NCI-H1436 treated with DMSO at 0.1 percent for 48 hours (cell line): ENCODE data around the gene RPS6KC1.
"Not testable (repeated sequence)": the region's sequence is repeated elsewhere in the genome, so short reads cannot be mapped to it uniquely, and the experiment has no call there.

Experiments used
- DNase-seq: peaks from one replicate; lab custom pipeline; 2025; lab: John Stamatoyannopoulos, UW

The RPS6KC1 gene

DNA sequence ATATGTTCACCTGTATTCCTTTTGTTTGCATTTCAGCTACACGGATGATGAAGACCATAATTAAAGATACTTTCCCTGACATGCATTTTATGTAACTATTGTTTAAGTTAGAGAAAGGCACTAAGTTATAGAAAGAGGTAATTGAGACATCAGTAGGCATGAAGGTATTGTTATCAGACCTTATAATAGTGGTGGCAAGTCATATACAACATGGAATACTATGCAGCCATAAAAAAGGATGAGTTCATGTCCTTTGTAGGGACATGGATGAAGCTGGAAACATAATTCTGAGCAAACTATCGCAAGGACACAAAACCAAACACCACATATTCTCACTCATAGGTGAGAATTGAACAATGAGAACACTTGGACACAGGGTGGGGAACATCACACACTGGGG, 109.4 kb downstream of the RPS6KC1 start:
- DNase-seq: not testable (repeated sequence)

- DNase-seq: no peak
Measured at GRCh38 chr1:213162338-213162737, 111.3 kb downstream of the RPS6KC1 start.

- DNase-seq: no peak
Measured at GRCh38 chr1:213162862-213163261, 111.8 kb downstream of the RPS6KC1 start.

GRCh38 chr1:213163278-213163711, 112.3 kb downstream of the RPS6KC1 start:
- DNase-seq: no peak

GRCh38 chr1:213164561-213164960, 113.5 kb downstream of the RPS6KC1 start:
- DNase-seq: no peak

- DNase-seq: no peak
Measured at GRCh38 chr1:213166852-213167251, 115.8 kb downstream of the RPS6KC1 start.

DNA sequence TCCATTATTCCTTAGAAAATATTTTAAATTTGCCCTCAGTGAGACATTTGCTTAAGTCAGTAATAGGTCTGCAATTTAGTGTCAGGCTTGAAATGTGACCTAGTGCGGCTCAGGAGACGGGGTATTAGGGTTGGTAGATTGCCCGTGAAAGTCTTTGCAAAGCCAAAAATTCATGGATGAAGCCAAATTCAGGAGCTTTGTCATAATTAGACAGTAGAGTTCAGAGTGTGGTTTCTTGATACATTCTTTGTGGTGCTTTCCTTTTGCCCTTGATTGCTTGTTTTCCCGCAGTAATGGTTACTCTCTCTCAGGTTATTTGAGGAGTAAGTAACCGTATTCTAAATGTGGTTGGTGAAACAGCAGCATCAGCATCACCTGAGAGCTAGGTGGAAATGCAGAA, 120.7 kb downstream of the RPS6KC1 start:
- no peak for DNase-seq

DNA sequence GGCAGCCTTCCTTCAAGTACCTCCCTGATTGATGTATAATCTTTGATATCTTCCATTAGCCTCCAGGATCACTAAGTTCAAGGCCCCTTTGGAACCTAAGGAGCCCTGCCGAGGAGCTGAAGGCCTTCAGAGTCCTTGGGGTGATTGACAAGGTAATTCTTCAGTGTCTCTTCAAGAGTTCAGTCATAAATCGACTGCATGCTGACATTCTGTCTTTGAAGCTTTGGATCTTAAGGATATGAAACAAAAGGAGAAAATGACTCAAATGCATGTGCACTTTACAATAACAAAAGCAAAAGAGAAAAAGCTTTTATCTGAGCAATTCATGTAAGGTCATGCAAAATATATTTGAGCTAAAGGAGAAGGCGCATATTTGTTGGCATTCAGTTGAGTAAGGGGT, 125.3 kb downstream of the RPS6KC1 start:
- DNase-seq: no peak

DNA sequence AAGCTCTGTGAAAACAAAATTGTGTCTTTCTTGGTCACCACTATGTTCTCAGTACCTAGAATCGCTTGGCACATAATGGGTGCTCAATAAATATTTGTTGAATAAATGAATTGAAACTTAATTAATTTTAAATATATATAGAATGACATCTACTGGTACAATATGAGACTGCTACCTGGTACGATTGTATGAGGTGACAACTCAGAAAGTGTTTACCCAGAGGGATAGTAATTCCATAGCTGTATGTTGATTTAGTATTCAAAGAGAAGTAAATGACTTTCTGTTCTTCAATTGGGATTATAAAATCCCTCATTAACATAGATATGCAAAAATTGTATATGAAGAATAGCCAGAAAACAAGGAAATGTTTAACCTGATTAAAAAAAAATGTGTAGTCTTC, 128.7 kb downstream of the RPS6KC1 start:
- no peak for DNase-seq

DNA sequence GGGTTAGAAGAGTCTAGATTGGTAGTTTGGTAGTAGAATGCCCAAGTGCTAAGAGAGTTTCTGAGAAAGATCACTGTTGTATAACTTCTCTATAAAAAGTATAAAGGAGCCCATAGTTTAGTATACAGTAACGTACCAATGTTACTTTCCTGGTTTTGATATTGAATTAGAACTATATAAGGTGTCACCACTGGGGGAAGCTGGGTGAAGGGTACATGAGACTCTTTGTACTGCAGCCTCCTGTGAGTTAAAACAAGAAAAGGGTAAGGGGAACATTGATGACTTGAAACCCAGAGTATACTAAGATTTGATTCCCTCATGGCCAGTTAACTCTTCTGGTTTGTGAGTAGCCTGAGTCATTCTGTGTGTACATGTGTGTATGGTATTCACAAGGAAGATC, 129.8 kb downstream of the RPS6KC1 start:
- no peak for DNase-seq

DNA sequence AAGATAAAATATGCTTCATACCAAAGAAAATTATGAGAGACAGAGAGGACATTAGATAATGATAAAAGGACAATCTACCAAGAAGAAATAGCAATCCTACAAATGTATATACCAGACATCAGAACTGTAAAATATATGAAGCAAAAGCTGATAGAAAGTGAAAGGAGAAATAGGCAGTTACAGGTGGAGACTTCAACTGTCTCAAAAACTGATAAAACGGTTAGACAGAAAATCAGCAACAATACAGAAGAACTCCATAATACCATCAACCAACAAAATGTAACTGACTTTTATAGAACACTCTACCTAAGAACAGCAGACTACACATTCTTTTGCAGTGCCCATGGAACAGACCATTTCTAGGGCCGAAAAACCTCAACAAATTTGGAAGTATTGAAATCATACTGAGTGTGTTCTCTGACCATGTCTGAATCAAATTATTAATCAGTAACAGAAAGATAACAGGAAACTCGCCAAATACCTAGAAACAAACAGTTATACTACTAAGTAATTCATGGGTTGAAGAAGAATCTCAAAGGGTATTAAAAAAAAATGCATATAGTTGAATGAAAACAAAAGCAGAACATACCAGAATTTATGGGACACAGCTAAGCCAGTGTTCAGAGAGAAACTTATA, 132.1 kb downstream of the RPS6KC1 start:
- DNase-seq: no peak

DNA sequence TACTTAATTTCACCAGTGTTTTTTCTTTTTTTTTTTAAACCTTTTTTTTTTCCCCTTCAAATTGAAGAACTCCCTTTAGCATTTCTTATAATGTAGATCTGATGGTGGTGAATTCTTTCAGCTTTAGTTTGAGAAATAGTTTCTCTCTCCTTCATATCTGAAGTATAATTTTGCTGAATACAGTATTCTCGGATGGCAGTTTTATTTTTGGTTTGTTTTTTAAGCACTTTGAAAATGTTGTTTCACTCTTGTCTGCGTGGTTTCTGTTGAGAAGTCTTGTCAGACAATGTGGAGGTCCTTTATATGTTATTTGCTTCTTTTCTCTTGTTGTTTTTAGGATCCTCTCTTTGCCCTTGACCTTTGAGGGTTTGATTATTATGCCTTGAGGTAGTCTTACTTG, 135.1 kb downstream of the RPS6KC1 start:
- no peak for DNase-seq

GRCh38 chr1:213192026-213192425, 141.0 kb downstream of the RPS6KC1 start:
- no peak for DNase-seq

- DNase-seq: no peak
Measured at GRCh38 chr1:213194383-213194782, 143.3 kb downstream of the RPS6KC1 start.

DNA sequence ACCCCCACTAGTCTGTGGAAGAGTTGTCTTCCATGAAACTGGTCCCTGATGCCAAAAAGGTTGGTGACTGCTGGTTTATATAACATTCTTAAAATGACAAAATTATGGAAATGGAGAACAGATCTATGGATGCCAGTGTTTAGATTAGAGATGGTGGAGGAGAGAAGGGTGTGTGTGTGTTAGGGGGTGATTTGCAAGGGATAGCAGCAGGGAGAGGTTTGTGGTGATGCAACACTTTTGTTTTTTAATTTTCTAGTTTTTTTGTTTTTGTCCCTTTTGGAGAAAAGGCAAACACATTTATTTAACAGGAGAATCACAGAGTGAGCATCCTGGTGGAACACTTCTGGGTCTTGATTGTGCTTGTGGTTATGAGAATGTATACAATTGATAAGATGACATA, 143.8 kb downstream of the RPS6KC1 start:
- no peak for DNase-seq

DNA sequence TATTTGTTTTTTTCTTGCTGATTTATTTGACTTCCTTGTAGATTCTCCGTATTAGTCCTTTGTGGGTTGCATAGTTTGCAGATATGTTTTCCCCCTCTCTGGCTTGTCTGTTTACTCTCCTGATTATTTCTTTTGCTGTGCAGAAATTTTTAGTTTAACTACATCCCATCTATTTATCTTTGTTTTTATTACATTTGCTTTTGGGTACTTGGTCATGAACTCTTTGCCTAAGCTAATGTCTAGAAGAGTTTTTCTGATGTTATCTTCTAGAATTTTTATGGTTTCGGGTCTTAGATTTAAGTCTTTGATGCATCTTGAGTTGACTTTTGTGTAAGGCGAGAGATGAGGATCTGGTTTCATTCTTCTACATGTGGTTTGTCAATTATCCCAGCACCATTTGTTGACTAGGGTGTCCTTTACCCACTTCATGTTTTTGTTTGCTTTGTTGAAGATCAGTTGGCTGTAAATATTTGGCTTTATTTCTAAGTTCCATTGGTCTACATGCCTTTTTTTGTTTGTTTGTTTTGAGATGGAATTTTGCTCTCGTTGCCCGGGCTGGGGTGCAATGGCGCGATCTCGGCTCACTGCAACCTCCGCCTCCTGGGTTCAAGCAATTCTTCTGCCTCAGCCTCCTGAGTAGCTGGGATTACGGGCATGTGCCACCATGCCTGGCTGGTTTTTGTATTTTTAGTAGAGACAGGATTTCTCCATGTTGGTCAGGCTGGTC, 145.4 kb downstream of the RPS6KC1 start:
- not testable (repeated sequence) for DNase-seq

DNA sequence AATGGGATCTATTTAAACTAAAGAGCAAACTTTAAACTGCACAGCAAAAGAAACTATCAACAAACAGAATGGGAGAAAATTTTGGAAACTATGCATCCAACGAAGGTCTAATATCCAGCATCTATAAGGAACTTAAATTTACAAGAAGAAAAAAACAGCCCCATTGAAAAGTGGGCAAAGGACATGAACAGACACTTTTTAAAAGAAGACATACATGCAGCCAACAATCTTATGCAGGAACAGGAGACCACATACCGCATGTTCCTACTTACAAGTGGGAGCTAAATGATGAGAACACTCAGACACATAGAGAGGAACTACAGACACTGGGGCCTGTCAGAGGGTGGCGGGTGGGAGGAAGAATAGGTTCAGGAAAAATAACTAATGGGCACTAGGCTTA, 149.6 kb downstream of the RPS6KC1 start:
- no peak for DNase-seq

- no peak for DNase-seq
Measured at GRCh38 chr1:213201380-213202155, 150.5 kb downstream of the RPS6KC1 start.

- no peak for DNase-seq
Measured at GRCh38 chr1:213211201-213211600, 160.2 kb downstream of the RPS6KC1 start.

GRCh38 chr1:213219076-213219475, 168.0 kb downstream of the RPS6KC1 start:
- not testable (repeated sequence) for DNase-seq

DNA sequence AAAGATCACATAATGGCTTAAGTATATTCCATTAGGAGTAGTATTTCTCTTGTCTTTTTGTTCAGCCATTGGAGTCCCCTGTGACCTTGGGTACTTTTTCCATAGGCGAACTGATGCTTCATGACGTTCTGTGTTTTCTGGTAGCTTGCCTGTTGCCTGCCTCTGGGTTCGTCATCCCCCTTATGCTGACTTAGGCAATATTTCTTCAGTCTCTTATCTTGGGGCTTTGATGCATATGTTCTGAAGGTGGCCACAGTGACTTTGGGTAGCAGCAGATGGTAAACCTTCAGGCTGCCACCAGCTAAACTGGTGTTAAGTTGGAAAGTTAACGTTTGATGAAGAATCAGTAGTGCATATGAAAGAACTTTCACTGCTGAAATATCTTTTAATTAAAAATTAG, 170.2 kb downstream of the RPS6KC1 start:
- DNase-seq: no peak

GRCh38 chr1:213227458-213227857, 176.4 kb downstream of the RPS6KC1 start:
- DNase-seq: no peak

GRCh38 chr1:213231795-213232231, 180.8 kb downstream of the RPS6KC1 start:
- no peak for DNase-seq
